GM21576 (cell line): ENCODE data around the gene SCAMP1.
"Not testable (repeated sequence)": the region's sequence is repeated elsewhere in the genome, so short reads cannot be mapped to it uniquely, and the experiment has no call there.

ENCODE experiments used
- ATAC-seq: cut with Tn5 transposase; IDR thresholded peaks from one replicate; pipeline ENCODE4 v1.9.1; 2021; ENCODE audit warnings: mild to moderate bottlenecking, moderate library complexity; ENCODE audit not compliant: unreplicated experiment

SCAMP1 gene

DNA sequence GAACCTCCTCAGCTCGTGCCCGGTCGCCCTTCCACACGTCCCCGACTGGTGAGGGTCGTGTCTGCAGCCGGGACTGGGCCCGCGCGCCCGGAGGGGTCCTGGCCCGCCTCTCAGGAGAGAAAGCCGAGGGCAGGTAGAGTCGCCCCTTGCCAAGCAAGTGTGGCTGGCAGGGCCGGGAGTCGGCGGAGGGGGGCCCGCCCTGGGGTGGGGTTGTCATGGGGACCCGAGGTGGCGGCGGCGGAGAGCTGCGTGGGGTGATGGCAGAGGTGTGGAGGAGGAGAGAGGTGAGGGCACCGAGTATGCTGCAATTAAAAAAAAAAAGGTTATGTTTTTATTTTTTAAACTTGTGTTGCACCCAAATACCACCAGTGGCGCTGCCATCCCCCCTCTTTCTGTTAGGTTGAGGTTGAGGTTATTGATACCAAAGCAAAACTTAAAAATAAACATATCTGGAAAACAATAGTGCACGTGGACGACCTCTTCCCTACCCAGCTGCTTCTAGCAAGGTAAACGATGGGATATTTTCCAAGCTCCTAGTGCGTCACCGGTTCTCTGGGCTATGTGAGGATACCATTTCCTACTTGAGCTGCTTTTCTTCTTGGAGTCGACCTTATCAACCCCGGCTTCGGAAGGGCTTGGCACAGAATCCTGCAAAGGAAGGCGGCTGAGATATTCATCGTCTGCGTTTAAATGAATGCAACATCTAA lies 660 bp downstream of the SCAMP1 start:
- peak; percentile 36 for ATAC-seq

- no peak for ATAC-seq
Observed at GRCh38 chr5:78361631-78361993, 1.2 kb downstream of the SCAMP1 start.

DNA sequence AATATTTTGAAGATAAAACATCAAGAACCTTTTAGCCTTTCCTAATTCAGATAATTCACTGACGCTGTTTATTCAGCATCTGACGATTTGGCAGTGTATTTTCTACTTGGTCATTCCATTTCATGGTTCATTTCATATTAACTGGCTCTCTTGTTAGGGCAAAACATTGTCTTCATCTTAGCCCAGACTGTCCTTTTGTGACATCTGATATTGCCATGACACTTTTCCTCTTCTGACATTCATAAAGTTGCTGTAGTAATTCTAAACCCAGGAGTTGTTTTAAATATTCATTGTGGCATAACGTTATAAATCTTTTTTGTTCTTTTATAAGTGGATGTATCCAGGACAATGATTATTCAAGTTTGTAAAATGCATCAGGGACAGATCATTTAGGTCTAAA lies 1.8 kb downstream of the SCAMP1 start:
- no peak for ATAC-seq

DNA sequence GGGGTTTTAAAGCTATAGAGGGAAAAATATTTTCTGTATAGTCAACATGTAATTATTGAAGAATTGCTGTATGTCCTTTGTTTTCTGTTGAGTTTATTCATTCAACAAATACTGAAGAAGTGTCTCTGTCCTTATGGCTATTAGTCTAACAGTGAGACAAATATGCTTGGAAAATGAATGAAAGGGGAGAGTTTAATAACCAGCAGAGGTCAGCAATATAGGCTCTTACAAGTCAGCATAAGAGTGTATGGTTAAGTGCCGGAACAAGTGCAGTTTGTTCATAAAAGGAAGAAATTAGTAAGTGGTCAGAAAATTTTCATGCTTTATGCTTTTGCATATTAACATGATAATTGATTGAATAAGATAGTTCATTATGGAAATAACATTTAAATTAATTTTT lies 3.6 kb downstream of the SCAMP1 start:
- no peak for ATAC-seq

DNA sequence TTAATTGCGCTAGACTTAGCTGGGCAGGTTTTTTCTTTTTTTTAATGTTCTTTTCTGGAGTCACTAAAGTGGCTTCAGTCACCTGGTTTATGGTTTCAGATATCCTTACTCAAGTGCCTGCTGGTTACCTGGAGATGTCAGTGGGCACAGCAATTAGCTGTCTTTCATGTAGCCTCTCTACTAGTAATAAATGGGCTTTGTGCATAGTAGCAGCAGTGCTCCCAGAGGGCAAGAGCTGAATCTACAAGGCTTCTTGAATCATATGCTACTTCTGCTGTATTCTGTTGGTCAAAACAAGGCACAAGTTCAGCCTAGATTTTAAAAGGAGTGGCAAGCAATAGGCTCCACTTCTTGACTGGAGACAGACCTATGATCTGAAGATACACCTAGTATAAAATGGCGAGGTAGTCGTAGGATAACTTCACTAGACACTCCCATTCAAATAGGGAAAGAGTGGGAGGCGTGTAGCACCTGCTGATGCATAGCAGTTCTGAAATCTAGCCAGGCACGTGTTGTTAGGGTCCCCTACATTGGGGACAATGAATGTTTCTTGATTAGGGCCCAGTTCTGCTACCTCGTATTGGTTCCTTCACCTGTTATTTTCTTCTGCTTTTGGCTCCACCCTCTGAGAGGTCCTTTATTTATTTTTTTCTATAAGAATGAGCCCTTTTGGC lies 7.0 kb downstream of the SCAMP1 start:
- peak; percentile 43 for ATAC-seq

DNA sequence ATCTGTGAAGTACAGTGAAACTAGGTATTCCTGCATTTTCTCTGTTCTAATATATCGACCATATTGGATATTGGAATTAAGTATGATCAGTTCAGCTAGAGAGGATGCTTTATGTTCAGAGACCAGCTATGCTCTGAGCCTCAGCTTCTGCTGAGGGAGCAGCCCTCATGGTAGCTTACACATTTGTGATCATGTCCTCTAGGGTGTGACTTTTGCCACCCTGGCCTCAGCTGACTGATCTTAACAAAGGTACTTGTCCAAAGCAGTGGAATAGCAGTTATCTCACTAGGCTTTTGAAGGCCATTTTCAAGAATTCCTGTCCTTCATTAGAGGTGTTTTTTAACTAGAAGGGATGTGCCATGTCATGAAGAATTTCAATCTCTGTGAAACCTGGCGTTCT lies 9.3 kb downstream of the SCAMP1 start:
- no peak for ATAC-seq

- ATAC-seq, result no peak
Observed at GRCh38 chr5:78373231-78373630, 12.8 kb downstream of the SCAMP1 start.

DNA sequence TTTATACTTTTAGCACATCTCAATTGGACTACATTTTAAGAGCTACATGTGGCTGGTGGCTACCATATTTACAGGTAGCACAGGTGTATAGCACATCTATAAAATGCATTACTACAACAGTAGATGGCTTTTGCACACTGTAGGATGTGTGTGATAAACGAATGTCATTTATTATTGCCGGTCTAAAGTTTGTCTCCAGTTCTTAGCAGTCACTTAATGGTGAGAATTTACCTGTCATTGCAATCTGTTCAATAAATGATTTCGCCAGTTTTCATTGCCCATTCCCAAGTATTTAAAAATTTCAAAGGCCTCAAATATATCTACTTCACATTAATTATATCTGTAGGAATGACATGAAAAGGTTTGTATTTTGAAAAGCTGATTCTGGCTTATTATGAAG lies 15.9 kb downstream of the SCAMP1 start:
- ATAC-seq, result no peak

DNA sequence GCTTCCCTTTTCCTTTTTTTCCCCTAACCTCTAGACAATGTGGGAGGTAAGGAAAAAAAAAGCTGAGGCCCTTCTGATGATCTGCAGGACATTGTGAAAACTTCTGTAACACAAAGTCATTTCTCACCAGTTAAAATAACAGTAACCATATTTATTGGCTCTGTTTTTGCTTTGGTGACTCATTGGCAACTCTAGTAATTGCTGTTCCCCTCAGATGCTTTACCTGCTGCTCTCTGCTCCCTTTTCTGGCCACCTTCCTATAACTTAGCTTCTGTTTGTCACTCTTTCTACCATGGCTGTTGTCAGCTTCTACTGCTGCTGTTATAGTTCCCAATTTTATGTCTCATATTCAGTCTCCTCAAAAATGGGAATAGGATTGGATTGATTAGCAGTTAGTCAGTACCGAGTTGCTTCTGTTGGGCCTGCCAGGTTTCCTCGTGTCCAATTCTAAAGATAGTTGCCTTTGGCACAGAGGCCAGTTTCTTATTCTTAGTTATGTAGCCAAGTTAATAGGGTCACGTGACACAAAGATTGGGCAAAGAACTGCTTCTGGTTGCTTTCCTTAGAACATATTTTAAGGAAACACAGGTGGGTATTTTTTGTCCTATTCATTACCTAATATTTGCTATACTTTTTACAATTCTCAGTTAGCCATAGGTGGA lies 16.8 kb downstream of the SCAMP1 start:
- ATAC-seq, result no peak

DNA sequence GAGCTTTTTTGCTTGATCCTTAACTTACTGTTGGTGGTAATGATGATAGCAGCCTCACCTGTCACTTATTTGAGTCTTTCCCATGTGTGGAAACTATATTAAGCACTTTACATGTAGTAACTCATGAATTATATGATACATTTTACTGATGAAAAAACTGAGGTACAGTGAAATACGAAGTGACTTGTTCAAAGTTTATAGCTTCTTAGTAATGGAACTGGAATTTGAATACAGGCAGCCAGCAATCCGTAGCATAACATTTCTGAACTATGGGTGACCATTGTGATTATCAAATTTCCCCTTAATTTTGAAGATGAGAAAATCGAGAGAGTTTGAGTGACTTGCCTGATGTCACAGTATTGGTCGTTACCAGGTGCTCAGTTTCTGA lies 17.3 kb downstream of the SCAMP1 start:
- no peak for ATAC-seq

- ATAC-seq, result no peak
Observed at GRCh38 chr5:78387468-78388153, 27.2 kb downstream of the SCAMP1 start.

DNA sequence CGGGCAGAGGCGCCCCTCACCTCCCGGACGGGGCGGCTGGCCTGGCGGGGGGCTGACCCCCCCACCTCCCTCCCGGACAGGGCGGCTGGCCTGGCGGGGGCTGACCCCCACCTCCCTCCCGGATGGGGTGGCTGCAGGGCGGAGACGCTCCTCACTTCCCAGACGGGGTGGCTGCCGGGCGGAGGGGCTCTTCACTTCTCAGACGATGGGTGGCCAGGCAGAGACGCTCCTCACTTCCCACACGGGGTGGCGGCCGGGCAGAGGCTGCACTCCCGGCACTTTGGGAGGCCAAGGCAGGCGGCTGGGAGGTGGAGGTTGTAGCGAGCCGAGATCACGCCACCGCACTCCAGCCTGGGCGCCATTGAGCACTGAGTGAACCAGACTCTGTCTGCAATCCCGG lies 30.9 kb downstream of the SCAMP1 start:
- ATAC-seq, result not testable (repeated sequence)

GRCh38 chr5:78397831-78398230 lies 37.4 kb downstream of the SCAMP1 start:
- no peak for ATAC-seq

DNA sequence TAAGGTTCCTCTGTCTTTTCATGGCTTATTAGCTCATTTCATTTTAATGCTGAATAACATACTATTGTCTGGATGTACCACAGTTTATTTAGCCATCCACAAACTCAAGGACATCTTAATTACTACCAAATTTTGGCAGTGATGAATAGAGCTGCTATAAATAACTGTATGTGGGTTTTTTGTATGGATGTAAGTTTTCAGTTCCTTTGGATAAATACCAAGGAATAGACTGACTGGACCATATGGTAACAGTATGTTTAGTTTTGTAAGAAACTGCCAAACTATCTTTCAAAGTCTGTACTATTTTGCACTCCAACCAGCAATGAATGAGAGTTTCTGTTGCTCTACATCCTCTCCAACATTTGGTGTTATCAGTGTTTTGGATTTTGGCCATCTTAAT lies 38.7 kb downstream of the SCAMP1 start:
- ATAC-seq, result no peak

DNA sequence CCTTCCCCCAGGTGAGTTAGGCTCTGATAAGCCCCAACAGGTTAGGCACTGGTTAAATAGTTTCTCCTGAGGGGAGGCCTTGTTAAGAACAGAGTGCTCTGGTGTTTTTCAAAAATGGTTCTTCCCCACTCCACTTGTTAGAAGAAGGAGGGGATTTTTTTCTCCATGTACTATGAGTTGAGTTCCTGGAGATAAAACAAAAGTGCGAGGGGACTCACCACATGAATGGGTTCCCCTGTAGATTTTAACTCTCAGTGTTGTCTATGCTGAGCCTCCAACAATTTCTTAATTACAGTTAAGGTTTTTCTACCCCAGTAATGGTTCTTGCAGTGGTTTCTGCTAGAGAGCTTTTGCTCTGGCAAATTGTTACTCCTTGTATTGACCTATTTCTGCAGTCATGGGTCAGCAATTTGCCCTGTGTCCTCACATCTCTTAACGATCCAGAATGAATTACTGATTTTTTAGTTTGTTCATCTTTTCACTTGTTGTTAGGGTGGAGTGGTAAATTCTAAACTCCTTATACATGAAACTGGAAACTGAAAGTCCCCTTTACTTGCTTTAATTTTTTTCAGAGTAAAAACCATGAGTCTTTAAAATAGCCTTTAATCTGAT lies 44.4 kb downstream of the SCAMP1 start:
- no peak for ATAC-seq

DNA sequence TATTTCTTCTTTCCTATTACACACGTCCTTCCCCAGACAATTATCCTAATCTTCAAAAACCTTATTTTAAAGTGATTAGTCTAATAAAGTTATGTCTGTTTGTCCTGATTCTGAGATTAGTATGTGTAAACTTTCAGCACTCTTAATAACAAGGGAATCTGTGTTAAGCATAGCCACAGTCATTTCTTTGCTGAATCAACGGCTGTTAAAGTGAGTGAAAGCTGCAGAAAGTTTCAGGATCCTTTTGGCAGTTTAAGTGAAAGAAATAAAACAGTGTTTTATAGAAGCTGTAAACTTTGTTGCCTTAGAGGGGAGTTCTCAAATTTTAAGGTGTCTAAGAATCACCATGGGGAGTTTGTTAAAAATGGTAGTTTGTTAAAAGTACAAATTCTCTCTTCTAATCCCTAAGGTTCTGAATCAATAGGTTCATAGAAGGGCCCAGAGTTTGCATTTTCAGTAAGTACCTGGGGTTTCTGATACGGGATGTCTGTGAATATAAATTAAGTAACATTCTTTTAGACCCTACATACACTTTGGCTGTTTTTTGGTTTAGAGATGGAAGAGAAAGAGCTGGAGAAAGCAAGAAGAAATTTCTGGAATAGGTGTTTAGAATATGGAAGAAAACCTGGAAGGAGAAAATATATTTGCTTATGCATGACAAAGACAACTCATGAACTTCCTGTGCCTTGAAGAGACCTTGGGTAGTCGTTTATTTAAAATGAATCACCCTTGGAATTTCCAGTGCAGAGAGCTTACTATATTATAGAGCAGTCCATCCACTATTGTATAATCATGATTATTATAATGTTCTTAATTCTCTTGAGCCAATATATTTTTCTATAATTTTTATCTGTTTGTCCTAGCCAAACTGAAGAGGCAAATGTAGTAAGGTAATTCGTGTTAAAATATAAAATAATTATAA lies 45.7 kb downstream of the SCAMP1 start:
- peak; percentile 63 for ATAC-seq

DNA sequence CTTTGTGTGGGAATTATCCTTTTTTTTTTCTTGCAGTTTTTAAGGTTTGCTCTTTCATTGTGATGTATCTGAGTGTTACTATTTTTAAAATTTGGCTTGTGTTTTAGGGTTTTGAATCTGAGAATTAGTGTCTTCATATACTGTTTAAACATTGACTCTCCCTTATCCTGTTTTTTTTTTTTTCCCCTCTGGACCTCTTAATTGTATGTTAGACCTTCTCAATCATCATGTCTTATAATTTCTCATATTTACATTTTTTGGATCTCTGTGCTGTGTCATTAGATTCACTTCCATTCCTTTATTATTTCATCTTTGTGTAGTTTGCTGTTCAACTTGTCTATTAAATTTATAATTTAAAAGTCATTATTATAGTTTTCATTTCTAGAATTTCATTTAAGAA lies 47.0 kb downstream of the SCAMP1 start:
- no peak for ATAC-seq

GRCh38 chr5:78411586-78411985 lies 51.2 kb downstream of the SCAMP1 start:
- no peak for ATAC-seq

DNA sequence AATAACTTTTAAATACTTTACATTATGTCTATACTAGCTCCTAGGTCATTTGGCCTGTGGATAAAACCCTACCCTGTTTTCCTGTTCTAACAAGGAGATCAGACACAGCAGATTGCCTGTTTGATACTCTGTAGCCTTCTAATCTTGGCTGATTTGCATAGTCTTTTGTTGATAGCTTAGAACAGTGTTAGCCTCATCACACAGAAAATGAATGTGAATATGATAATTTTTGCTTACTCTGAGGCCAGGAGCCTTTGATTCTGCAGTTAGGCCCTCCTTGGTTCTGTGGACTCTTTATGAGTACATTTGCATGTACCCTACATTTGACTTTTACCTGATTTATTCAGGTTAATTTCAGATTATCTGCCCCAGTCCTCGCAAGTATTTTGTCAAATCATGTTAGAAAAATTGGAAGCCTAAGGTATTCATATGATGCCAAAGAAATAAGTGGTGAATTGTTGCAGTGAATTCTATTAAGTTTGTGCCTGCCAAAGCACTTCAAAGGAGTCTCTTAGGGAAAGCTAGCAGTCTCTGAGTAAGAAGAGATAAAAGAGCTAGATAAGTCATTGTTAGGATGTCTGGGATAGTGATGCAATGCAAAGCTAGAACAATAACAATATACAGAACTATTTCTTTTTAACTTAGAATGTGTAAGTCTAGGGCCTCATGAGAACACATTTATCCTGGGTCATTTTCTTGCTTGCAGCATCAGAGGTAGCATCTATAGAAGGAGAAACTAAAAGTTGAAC lies 56.4 kb downstream of the SCAMP1 start:
- ATAC-seq, result no peak

DNA sequence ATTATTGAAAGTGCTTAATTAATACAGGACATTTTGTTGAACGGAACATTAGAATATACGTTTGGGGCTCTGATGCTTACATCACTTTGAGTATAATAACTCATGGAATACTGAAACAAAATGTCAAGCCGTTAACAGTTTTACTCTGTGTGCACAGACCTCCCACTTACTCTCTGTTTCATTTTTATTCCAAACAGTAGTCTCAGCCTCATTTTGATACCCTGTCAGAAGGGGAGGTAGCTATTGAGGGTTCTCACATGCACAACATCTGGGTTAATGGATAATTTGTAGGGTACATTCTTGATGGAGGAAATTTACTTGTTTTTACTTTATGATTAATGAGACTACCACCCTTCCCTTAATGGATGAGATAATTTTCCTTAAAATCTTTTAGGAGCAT lies 59.0 kb downstream of the SCAMP1 start:
- ATAC-seq, result no peak
